GM18951 (cell line): ENCODE measurements around the gene NGRN.
"Not testable (repeated sequence)": the region's sequence is repeated elsewhere in the genome, so short reads cannot be mapped to it uniquely, and the experiment has no call there.

Experiments
- POLR2A ChIP-seq: IDR thresholded peaks from 4 replicates; pipeline ENCODE4 v1.6.1; 2011; ENCODE audit warnings: mild to moderate bottlenecking; ENCODE audit not compliant: insufficient read length, insufficient read depth; ENCODE audit errors: extremely low read depth
- in situ Hi-C: fragments of 300-500 bp; cut with MboI; formaldehyde crosslinking; loops from one replicate; pipeline ENCODE4 v1.12.0; 2022; ENCODE audit warnings: low sequenced_read_pairs, mixed read lengths, inconsistent platforms; ENCODE audit not compliant: unreplicated experiment

Gene NGRN

DNA sequence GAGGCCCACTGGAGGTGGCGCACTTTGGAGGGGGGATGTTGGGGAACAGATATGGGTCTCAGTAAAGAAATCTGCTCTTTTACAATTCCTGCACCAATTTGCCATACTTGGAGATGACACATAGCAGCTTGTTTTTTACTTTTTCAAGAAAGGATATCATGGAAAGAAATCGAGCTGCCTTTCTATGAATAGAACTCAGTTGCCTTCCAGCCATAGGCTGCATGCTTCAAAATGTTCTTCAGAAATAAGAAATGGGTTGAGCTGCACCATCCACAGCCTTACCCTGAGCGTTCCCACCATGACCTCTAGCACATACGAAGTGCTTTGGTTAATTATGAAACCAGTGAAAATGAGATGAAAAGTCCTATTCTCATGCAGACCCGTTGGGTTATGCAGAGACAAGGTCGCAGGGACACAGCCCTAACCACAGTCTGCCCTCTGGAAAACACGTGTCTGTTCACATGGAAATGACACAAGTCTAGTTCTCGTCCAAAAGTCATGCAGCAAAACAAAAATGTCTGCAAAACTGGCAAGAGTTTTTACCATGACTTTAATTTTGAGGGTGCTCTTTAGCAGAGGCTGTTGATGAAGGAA, 36.3 kb downstream of the NGRN start:
- no peak for TF ChIP-seq POLR2A
- in situ Hi-C loops = no loop called here

DNA sequence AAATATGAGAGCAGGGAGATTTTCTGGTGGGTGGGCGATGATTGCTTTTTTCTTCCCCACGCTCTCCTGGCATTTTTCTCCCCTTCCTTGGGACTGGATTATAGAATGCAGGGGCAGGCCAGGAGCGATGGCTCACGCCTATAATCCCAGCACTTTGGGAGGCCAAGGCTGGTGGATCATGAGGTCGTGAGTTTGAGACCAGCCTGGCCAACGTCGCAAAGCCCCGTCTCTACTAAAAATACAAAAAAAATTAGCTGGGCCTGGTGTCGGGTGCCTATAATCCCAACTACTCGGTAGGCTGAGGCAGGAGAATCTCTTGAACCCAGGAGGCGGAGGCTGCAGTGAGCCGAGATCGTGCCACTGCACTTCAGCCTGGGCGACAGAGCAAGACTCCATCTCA, 39.9 kb downstream of the NGRN start:
- in situ Hi-C loops = not testable (repeated sequence)

DNA sequence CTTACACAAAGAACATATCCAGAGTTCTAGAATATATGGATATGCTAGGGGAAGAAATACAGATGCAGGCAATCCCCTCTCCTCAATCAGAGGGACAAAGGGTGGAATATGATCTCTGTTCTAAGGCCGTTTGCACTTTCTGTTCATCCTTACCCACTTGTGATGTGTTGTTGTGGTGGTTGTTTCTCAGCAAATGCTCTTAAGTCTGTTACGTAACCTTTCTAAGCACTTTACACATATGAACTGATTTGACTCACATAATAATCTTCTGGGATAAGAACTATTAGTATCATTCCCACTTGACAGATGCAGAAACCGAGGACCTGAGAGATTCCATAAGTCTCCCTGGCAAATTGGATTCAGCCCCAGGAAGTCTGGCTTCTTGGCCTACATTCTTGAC, 40.5 kb downstream of the NGRN start:
- no peak for TF ChIP-seq POLR2A
- in situ Hi-C loops = no loop called here

DNA sequence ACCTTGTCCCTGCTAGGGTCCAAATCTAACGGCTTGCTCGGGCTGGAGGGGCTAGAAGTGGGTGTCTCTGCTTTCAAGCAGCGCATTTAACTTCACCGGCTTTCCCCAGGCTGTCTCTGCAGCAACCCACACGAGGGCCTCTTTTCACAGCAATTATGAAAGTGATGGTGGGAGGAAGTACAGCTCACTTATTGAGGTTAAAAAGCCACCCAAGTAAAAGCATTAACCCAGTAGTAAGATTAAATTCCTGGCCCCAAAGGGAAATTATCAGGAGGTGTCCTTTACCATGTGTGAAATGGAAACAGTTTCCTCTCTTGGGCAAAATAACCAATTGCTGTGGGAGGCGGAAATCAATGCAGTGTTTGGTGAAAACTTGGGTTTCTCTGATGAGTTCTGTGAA, 41.1 kb downstream of the NGRN start:
- in situ Hi-C loops = no loop called here
- TF ChIP-seq POLR2A = no peak

DNA sequence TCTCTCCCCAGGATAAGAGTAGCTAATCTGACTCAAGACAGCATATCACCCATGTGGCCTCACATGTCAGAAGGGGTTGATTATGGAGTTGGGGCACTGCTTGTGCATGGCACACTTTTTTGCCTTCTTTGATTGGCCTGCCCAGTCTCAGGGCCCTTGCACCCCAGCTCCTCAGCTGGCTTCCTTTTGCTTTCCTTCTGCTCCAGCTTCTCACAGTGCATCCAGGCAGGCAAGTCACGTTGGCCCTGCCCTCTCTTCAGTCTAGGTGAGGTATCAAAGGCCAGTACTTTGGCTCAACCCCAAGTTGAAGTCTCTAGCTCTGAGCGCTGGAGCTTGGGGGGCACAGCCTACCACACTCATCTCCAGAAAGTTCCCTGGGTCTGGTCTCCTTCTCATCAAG, 42.2 kb downstream of the NGRN start:
- TF ChIP-seq POLR2A = no peak
- in situ Hi-C loops = no loop called here

DNA sequence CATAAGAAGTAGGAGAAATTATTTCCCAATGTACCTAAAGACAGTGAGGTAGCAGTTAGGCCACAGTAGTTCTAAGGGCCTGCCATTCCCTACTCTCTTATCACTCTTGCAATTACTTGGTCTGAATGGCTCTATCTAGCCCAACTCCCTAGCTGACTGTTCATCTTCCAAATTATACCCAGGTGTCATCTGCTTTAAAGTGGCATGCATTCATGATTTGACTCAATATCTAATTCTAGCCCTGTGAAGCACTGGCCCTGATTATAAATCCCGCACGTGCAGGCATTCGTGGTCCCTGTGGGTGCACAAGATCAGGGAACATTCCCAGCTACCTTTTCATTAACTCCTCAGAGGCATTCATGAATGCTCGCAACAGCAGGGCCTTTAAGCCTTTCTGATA, 43.5 kb downstream of the NGRN start:
- in situ Hi-C loops = no loop called here
- TF ChIP-seq POLR2A = no peak

DNA sequence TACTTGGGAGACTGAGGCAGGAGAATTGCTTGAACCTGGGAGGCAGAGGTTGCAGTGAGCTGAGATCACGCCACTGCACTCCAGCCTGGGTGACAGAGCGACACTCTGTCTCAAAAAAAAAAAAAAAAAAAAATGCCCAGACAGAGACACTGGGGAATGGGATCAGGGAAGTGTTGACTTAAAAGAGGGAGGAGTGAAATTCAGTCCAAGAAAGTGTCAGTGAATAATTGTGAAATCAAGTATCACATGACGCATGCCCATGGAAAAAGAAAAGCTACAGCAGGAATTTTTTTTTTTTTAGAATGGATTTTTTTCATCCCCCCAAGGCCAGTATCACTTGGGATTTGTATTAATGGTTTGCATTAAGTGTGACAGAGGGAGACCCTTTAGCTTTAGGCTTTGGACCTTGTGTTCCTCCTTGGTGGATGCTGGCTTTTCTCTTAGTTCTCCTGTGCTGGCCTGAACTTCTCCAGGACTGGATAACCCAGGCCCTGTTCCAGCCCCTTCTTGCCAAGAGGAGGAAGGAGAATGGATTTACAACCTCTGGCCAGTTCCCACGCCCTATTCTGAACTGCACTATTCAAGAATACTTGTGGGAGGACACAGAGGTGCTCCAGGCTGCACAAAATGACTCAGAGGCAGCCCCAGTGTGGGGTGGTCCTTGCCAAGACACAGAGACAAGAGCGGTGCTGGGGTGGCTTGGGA, 50.0 kb downstream of the NGRN start:
- in situ Hi-C loops = no loop called here
- TF ChIP-seq POLR2A = no peak

DNA sequence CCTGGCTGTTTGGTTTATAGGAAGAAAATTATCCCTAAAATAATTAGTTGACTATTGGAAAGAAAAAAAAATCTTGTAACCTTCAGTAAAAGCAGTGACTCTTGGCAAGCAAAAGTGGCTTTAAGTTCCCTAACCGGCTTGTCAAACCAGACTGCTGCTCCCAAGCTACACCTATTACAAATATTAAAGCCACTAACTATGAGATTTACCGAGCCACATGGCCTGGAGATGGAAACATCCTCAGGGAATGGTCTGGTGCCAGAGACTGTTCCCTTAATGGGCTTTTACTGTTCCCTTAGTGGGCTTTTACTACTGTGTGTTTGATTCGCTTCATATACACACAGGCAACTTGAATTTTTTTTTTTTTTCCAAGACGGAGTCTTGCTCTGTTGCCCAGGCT, 50.7 kb downstream of the NGRN start:
- TF ChIP-seq POLR2A = no peak
- in situ Hi-C loops = no loop called here

DNA sequence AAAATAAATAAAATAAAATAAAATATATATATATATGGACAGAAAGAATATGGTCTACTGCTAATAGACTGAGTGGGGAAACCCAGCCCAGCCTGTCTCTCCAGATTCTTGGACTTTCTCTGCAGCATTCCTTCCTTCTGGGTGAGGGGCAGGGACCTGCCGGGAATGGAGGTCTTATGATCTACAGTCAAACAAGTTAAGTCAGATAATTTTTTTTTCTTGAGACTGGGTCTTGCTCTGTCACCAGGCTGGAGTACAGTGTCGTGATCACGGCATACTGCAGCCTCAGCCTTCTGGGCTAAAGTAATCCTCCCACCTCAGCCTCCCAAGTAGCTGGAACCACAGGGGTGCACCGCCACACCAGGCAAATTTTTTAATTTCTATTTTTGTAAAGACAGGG, 53.1 kb downstream of the NGRN start:
- in situ Hi-C loops = no loop called here
- TF ChIP-seq POLR2A = no peak

DNA sequence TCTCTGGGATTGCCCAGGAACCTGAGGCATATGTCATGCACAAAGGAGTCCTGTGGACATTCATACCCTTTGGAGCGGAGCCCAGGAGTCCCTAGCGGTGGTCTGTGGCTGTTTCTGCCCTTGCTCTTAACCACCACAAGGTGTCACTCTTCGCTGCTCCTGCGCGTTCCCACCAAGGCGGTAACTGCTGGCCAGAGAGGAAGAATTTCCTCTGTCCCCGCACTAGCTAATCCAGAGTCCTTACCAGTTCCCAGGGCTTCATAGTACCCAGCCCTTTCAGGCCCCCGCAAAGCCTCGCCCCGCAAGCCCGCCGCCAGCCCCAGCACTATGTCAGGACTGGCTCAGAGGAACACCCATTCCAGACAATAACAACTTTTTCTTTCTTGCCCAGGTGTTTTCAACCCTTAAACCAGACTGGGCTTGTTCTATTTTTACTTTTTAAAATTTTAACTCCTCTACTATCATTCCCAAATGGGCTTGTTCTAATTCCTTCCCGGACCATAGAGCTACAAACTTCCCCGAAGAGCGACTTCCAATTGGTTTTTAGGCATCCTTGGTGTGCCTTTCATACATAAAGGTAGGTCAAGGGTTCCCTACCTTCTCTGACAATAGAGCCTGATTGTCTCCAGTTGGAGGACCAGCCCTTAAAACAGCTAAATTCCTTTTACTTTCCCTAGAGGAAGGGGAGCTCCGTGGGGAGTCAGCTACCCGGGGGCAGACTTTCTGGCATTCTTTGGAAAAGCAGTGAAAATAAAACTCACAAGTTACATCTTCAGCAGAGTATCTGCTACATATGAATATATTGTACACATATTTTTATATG, 54.8 kb downstream of the NGRN start:
- no peak for TF ChIP-seq POLR2A
- in situ Hi-C loops = loop anchor here (10.0 kb wide), 1 partner anchor 565 kb away; the partner anchor contains the start of gene FES

DNA sequence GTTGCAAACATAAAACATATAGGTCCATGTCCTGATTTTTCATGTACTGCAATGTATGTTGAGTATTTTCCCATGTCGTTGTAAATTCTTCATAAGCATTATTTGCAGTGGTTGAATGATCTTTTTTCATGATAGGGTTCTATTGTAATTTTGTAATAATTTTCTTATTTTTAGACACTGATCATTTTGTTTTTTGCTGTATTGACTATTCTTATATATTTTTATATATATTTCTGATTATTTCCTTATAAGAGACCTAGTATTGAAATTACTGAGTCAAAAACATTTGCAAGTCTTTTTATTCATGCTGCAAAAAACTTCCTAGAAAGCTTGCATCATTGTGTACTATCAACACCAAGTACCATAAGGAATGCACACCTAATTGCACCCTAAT, 55.4 kb downstream of the NGRN start:
- no peak for TF ChIP-seq POLR2A
- in situ Hi-C loops = loop anchor here (10.0 kb wide), 1 partner anchor 564 kb away; the partner anchor contains the start of gene FES
